H1 (cell line): ENCODE results near the gene DPYD. TPM values are rescaled to one million over a fixed set of nuclear protein-coding genes. Genes with fewer than 3 reads are reported as not detected.

Experiments
- CTCF ChIA-PET: fragments of 300-600 bp; sonication (Branson Sonifier 250); formaldehyde crosslinking; loops from one replicate; lab custom pipeline; 2021; ENCODE audit not compliant: partially characterized antibody; lab: Charles Lee
- POLR2A ChIA-PET: fragments of 300-600 bp; sonication (Branson Sonifier 250); formaldehyde crosslinking; loops from one replicate; lab custom pipeline; 2021; ENCODE audit warnings: inconsistent platforms; ENCODE audit not compliant: partially characterized antibody; lab: Charles Lee
- DNase-seq, 2 experiments: peaks; one replicate each; pipeline versions ENCODE4 v3.0.0 to v3.0.0-alpha.2; 2010 to 2022; ENCODE audit warnings: low spot score in 2 of 2, low read depth in 1 of 2, mixed read lengths in 1 of 2
- FAIRE-seq: peaks from 2 replicates; lab custom pipeline; 2011; peaks lifted over from hg19 to GRCh38; lab: Jason Lieb, UNC
- H2AFZ ChIP-seq: 2 replicates; pipeline ENCODE4 v1.8.1; 2012; ENCODE audit warnings: low read length, inconsistent platforms
- H2AK5ac ChIP-seq: 2 replicates; pipeline ENCODE4 v1.6.1; 2013; ENCODE audit warnings: low read depth, low read length
- H2BK120ac ChIP-seq: replicated peaks from 2 replicates; pipeline ENCODE3; 2013; ENCODE audit warnings: low read depth, low read length, inconsistent platforms
- H2BK12ac ChIP-seq: 2 replicates; pipeline ENCODE4 v1.6.1; 2013; ENCODE audit warnings: low read depth, low read length
- H2BK15ac ChIP-seq: 2 replicates; pipeline ENCODE4 v1.6.1; 2013; ENCODE audit warnings: low read length
- H2BK20ac ChIP-seq: 2 replicates; pipeline ENCODE4 v1.6.1; 2013; ENCODE audit warnings: low read length
- H2BK5ac ChIP-seq: 2 replicates; pipeline ENCODE4 v1.6.1; 2013; ENCODE audit warnings: low read depth, low read length
- H3K14ac ChIP-seq: 2 replicates; pipeline ENCODE4 v1.6.1; 2013; ENCODE audit warnings: inconsistent platforms; ENCODE audit not compliant: insufficient read length
- H3K18ac ChIP-seq: 2 replicates; pipeline ENCODE4 v1.6.1; 2013; ENCODE audit warnings: low read length; ENCODE audit errors: extremely low read depth
- H3K23ac ChIP-seq: 2 replicates; pipeline ENCODE4 v1.6.1; 2013; ENCODE audit warnings: inconsistent platforms; ENCODE audit not compliant: insufficient read length
- H3K23me2 ChIP-seq: 2 replicates; pipeline ENCODE4 v1.6.1; 2013; ENCODE audit warnings: low read depth, low read length
- H3K27ac ChIP-seq: 2 replicates; pipeline ENCODE4 v1.6.1; 2011; ENCODE audit warnings: low read depth, low read length, inconsistent platforms
- H3K27me3 ChIP-seq, 4 experiments: replicated peaks in 1 of 4; 1 replicate in 1 of 4; 2 replicates in 3 of 4; pipeline versions ENCODE4 v1.6.1 to v1.8.1; 2011 to 2013; ENCODE audit warnings: low read length in 3 of 4, mild to moderate bottlenecking in 3 of 4, inconsistent platforms in 2 of 4, mixed read lengths in 2 of 4, moderate library complexity in 1 of 4; ENCODE audit not compliant: control insufficient read depth in 3 of 4, insufficient read depth in 3 of 4; ENCODE audit errors: extremely low read depth in 1 of 4
- H3K36me3 ChIP-seq, 4 experiments: 2 replicates each; pipeline versions ENCODE4 v1.6.1 to v1.8.1; 2011 to 2013; ENCODE audit warnings: mild to moderate bottlenecking in 4 of 4, low read length in 3 of 4, moderate library complexity in 2 of 4, control low read depth in 1 of 4, inconsistent platforms in 1 of 4; ENCODE audit not compliant: insufficient read depth in 4 of 4, control insufficient read depth in 2 of 4
- H3K4ac ChIP-seq: replicated peaks from 2 replicates; pipeline ENCODE3; 2013; ENCODE audit warnings: low read length, low read depth, mixed read lengths, inconsistent platforms; ENCODE audit not compliant: insufficient read length
- H3K4me1 ChIP-seq, 4 experiments: replicated peaks in 1 of 4; 1 replicate in 1 of 4; 2 replicates in 3 of 4; pipeline versions ENCODE4 v1.6.1 to v1.8.1; 2011 to 2013; ENCODE audit warnings: low read length in 3 of 4, inconsistent platforms in 2 of 4, mixed read lengths in 1 of 4; ENCODE audit not compliant: insufficient read depth in 4 of 4, control insufficient read depth in 3 of 4
- H3K4me2 ChIP-seq, 2 experiments: 2 replicates each; pipeline versions ENCODE4 v1.6.1 to v1.8.1; 2011 to 2013; ENCODE audit warnings: low read depth in 2 of 2, low read length in 2 of 2, control low read depth in 1 of 2, inconsistent platforms in 1 of 2, mild to moderate bottlenecking in 1 of 2; ENCODE audit not compliant: insufficient read depth in 1 of 2
- H3K4me3 ChIP-seq, 4 experiments: fragments of 200-600, 300-600 bp in 1 of 4; sonication (generic), shearing (Covaris generic), sonication (Bioruptor Twin) in 1 of 4; 2 replicates each; pipeline versions ENCODE4 v1.5.1 to v1.8.1; 2011 to 2016; ENCODE audit warnings: low read length in 4 of 4, low read depth in 3 of 4, control low read depth in 2 of 4, inconsistent platforms in 2 of 4, mild to moderate bottlenecking in 2 of 4, mixed read lengths in 1 of 4, moderate library complexity in 1 of 4; ENCODE audit not compliant: insufficient read depth in 2 of 4; ENCODE audit errors: extremely low read depth in 1 of 4
- H3K56ac ChIP-seq: replicated peaks from 2 replicates; pipeline ENCODE3; 2013; ENCODE audit warnings: low read depth, mild to moderate bottlenecking, mixed read lengths, low read length, inconsistent platforms; ENCODE audit not compliant: insufficient read length
- H3K79me1 ChIP-seq: 2 replicates; pipeline ENCODE4 v1.6.1; 2013; ENCODE audit warnings: low read depth, low read length, control low read depth
- H3K79me2 ChIP-seq, 2 experiments: 2 replicates each; pipeline versions ENCODE4 v1.6.1 to v1.8.1; 2012 to 2013; ENCODE audit warnings: low read length in 2 of 2, mild to moderate bottlenecking in 2 of 2, inconsistent platforms in 1 of 2; ENCODE audit not compliant: insufficient read depth in 2 of 2, control insufficient read depth in 1 of 2
- H3K9ac ChIP-seq, 4 experiments: replicated peaks in 1 of 4; 1 replicate in 1 of 4; 2 replicates in 3 of 4; pipeline versions ENCODE4 v1.6.1 to v1.8.1; 2011 to 2013; ENCODE audit warnings: low read depth in 3 of 4, low read length in 3 of 4, control low read depth in 2 of 4, mild to moderate bottlenecking in 2 of 4, moderate library complexity in 2 of 4, inconsistent platforms in 1 of 4; ENCODE audit errors: extremely low read depth in 1 of 4
- H3K9me3 ChIP-seq, 2 experiments: 2 replicates each; pipeline versions ENCODE4 v1.6.1 to v1.8.1; 2012 to 2013; ENCODE audit warnings: mild to moderate bottlenecking in 2 of 2, moderate library complexity in 2 of 2, control low read depth in 1 of 2, inconsistent platforms in 1 of 2, low read depth in 1 of 2, low read length in 1 of 2, mixed read lengths in 1 of 2; ENCODE audit not compliant: insufficient read depth in 2 of 2
- H4K20me1 ChIP-seq, 2 experiments: replicated peaks in 1 of 2; 2 replicates each; pipeline versions ENCODE3 to v1.8.1; 2011 to 2013; ENCODE audit warnings: inconsistent platforms in 2 of 2, low read length in 2 of 2, mild to moderate bottlenecking in 1 of 2; ENCODE audit not compliant: insufficient read depth in 2 of 2, control insufficient read depth in 1 of 2
- H4K5ac ChIP-seq: 2 replicates; pipeline ENCODE4 v1.6.1; 2013; ENCODE audit warnings: low read length, low read depth, mixed read lengths, inconsistent platforms; ENCODE audit not compliant: insufficient read length
- H4K8ac ChIP-seq: 2 replicates; pipeline ENCODE4 v1.8.0; 2013; ENCODE audit warnings: mild to moderate bottlenecking, moderate library complexity, low read length, inconsistent platforms; ENCODE audit not compliant: insufficient read depth; ENCODE audit errors: extremely low read depth
- H4K91ac ChIP-seq: replicated peaks from 2 replicates; pipeline ENCODE3; 2013; ENCODE audit warnings: low read length, mixed read lengths, inconsistent platforms; ENCODE audit not compliant: insufficient read length
- ATF2 ChIP-seq: IDR thresholded peaks from 2 replicates; pipeline ENCODE4 v1.6.1; 2012; ENCODE audit warnings: low read length, inconsistent platforms
- BCL11A ChIP-seq, 2 experiments: IDR thresholded peaks; one replicate each; pipeline ENCODE4 v1.6.1; 2011; ENCODE audit warnings: low read depth in 2 of 2, low read length in 2 of 2, mild to moderate bottlenecking in 2 of 2
- EGR1 ChIP-seq: IDR thresholded peaks from 2 replicates; pipeline ENCODE4 v1.6.1; 2011; ENCODE audit warnings: low read depth, low read length, borderline replicate concordance
- EP300 ChIP-seq, 2 experiments: IDR thresholded peaks; 1 replicate in 1 of 2; 2 replicates in 1 of 2; pipeline ENCODE4 v1.6.1; 2011 to 2012; ENCODE audit warnings: low read depth in 2 of 2, low read length in 2 of 2, mild to moderate bottlenecking in 2 of 2, borderline replicate concordance in 1 of 2, inconsistent platforms in 1 of 2, moderate library complexity in 1 of 2
- EZH2 ChIP-seq: fragments of 200-600 bp; sonication (generic); IDR thresholded peaks from 2 replicates; pipeline ENCODE4 v1.7.1; 2012; ENCODE audit warnings: low read depth, mild to moderate bottlenecking, moderate library complexity, low read length, inconsistent platforms; ENCODE audit not compliant: severe bottlenecking
- GTF2F1 ChIP-seq: IDR thresholded peaks from 2 replicates; pipeline ENCODE4 v1.6.1; 2012; ENCODE audit warnings: low read depth, low read length, improper control_type of control experiment, borderline replicate concordance
- RFX5 ChIP-seq: IDR thresholded peaks from 2 replicates; pipeline ENCODE4 v1.6.1; 2011; ENCODE audit warnings: low read depth, low read length, improper control_type of control experiment, borderline replicate concordance
- TAF1 ChIP-seq: IDR thresholded peaks from 2 replicates; pipeline ENCODE4 v1.6.1; 2011; ENCODE audit warnings: mild to moderate bottlenecking, low read depth, low read length
- TBP ChIP-seq: IDR thresholded peaks from 2 replicates; pipeline ENCODE4 v1.6.1; 2011; ENCODE audit warnings: low read depth, low read length, improper control_type of control experiment
- TCF12 ChIP-seq: IDR thresholded peaks from 2 replicates; pipeline ENCODE4 v1.6.1; 2011; ENCODE audit warnings: low read depth, mild to moderate bottlenecking, low read length
- TEAD4 ChIP-seq: IDR thresholded peaks from 2 replicates; pipeline ENCODE4 v1.6.1; 2012; ENCODE audit warnings: low read depth, low read length, inconsistent platforms, mixed read lengths
- WGBS, 2 experiments: shearing (Covaris generic) in 1 of 2; methylation state at CpG; one replicate each; pipeline versions ENCODE4 v1.1.6 to v1.1.7; 2013 to 2015; ENCODE audit warnings: low lambda C conversion rate in 2 of 2, mixed read lengths in 2 of 2, inconsistent platforms in 1 of 2, low coverage in 1 of 2, missing lambda C conversion rate in 1 of 2; ENCODE audit not compliant: insufficient replicate concordance in 2 of 2, insufficient coverage in 1 of 2, insufficient read length in 1 of 2; ENCODE audit errors: extremely low coverage in 1 of 2, missing lambda C conversion rate in 1 of 2; 5-methylcytosine and 5-hydroxymethylcytosine counted together
- polyA plus RNA-seq, 7 experiments: library from polyadenylated mRNA; depleted of rRNA in 3 of 7; stranded (reverse) in 5 of 7; unstranded in 2 of 7; fragments of >200 nt in 5 of 7; fragments of 200-250 nt in 2 of 7; gene quantifications; 1 replicate in 5 of 7; 2 replicates in 1 of 7; 4 replicates in 1 of 7; pipeline versions ENCODE4 v1.2.1 to v1.2.3, GENCODE V29; 2011 to 2013; ENCODE audit warnings: missing spikeins in 2 of 7, mixed read lengths in 2 of 7
- total RNA-seq: library from RNA; stranded (reverse); fragmentation: NEBNext Ultra II Directional; extraction: Animal tissue kit (Norgen Biotek cat#: 25700); gene quantifications from 2 replicates; pipeline ENCODE4 v1.2.1, GENCODE V29; 2021

Gene DPYD
- total and polyA plus RNA-seq, 2 of the 8 experiments (the other 6 are each of a cell fraction or from before 2014, with no cell fraction given): 0.29 to 0.73 TPM

- Histone ChIP-seq H2BK15ac (no peak overlapping the region), H3K23ac (no peak overlapping the region), H3K4me3 (no peak overlapping the region), H4K91ac (no peak overlapping the region), H3K9ac (no peak overlapping the region), H3K27me3 (no peaks in the 10 kb centered on the region), H3K9me3 (no peaks in the 10 kb centered on the region), H2BK5ac (no peak overlapping the region), H4K5ac (no peak overlapping the region), H2BK20ac (no peak overlapping the region), H2BK120ac (no peak overlapping the region), H3K27ac (no peak overlapping the region), H3K79me1 (no peaks in the 10 kb centered on the region), H4K8ac (no peak overlapping the region), H4K20me1 (no peaks in the 10 kb centered on the region), H3K23me2 (no peaks in the 10 kb centered on the region), H3K14ac (no peak overlapping the region), H2BK12ac (no peak overlapping the region), H3K36me3 (no peaks in the 10 kb centered on the region), H3K79me2 (no peaks in the 10 kb centered on the region), H3K56ac (no peak overlapping the region), H2AFZ (no peak overlapping the region), H2AK5ac (no peak overlapping the region), H3K4me2 (no peak overlapping the region), H3K4me1 (no peaks in the 10 kb centered on the region), H3K18ac (no peak overlapping the region), H3K4ac (no peak overlapping the region)
- no peak for DNase-seq
- CTCF ChIA-PET: interaction anchor here (0.6 to 0.9 kb wide), 2 partner anchors 68 to 356 kb away, joined by 3 read pairs; no protein-coding TSS in a partner anchor
- WGBS, 2 experiments: 90% methylated on average over 7 of the region's 7 CpGs; no CpG with 5 or more reads in 1 of the 2 experiments
- POLR2A ChIA-PET: no interaction called here
- no peak for FAIRE-seq
- TF ChIP-seq EZH2 (no peak), TAF1 (no peak), BCL11A (IDR thresholded peaks at IDR 0.05; ENCODE audit: low read depth in 2 of 2, low read length in 2 of 2) (no peak), GTF2F1 (no peak), RFX5 (no peak), TBP (no peak), TEAD4 (no peak), EP300 (IDR thresholded peaks at IDR 0.05; ENCODE audit: borderline replicate concordance in 1 of 2, low read depth in 2 of 2, low read length in 2 of 2) (no peak), EGR1 (no peak), ATF2 (no peak), TCF12 (no peak)
These were observed 463.3 kb downstream of the DPYD start for GRCh38 chr1:97457446-97458089.
